Right ventricle myocardium superior (tissue), 1 donor: Measurements from ENCODE around the gene IFITM10. TPM values are rescaled to one million over a fixed set of nuclear protein-coding genes. Genes with fewer than 3 reads are reported as not detected.
"Not testable (repeated sequence)": the region's sequence is repeated elsewhere in the genome, so short reads cannot be mapped to it uniquely, and the experiment has no call there.

Experiments
- ATAC-seq: fragments of 200-7000 bp; cut with Tn5 transposase; one replicate; pipeline ENCODE4 v1.9.1; 2020; ENCODE audit warnings: mild to moderate bottlenecking; ENCODE audit not compliant: poor library complexity
- DNase-seq: peaks from one replicate; pipeline ENCODE4 v3.0.0-alpha.2; 2020
- intact Hi-C: fragments of 100-400 bp; cut with DNase I; formaldehyde crosslinking; loops from one replicate; pipeline ENCODE4 v1.11.2; 2022
- total RNA-seq: library from RNA; stranded (reverse); fragmentation: NEBNext Ultra II Directional; extraction: Animal tissue kit (Norgen Biotek cat#: 25700); gene quantifications from one replicate; pipeline ENCODE4 v1.2.1, GENCODE V29; 2021
- donor health status: DM: no; HTN: yes; CAD: no; lungs with severe emphysema.

IFITM10 gene
- total RNA-seq, 1 donor from 2014 or later, result 1.1 TPM

GRCh38 chr11:1688336-1688947 is 62.0 kb downstream of the IFITM10 start:
- ATAC-seq, intact Hi-C loops: not testable (repeated sequence)

GRCh38 chr11:1686220-1686619 is 64.2 kb downstream of the IFITM10 start:
- ATAC-seq, DNase-seq, intact Hi-C loops: not testable (repeated sequence)

More at GRCh38 chr11:1688336-1688947, 62.0 kb downstream of the IFITM10 start:
- DNase-seq, result not testable (repeated sequence)

- DNase-seq, intact Hi-C loops, ATAC-seq: not testable (repeated sequence)
Observed at GRCh38 chr11:1684886-1685874, 65.2 kb downstream of the IFITM10 start.

GRCh38 chr11:1683904-1684572 is 66.4 kb downstream of the IFITM10 start:
- ATAC-seq, intact Hi-C loops, DNase-seq: not testable (repeated sequence)

GRCh38 chr11:1683216-1683615 is 67.2 kb downstream of the IFITM10 start:
- DNase-seq, intact Hi-C loops, ATAC-seq: not testable (repeated sequence)

Other genes starting within 250 kb of the IFITM10 start
- gene DUSP8, start 178.3 kb downstream of the IFITM10 start, total RNA-seq, result 7.7 TPM
- not detected for gene KRTAP5-1, start 165.3 kb downstream of the IFITM10 start, total RNA-seq
- gene KRTAP5-2, start 152.3 kb downstream of the IFITM10 start, total RNA-seq, result not detected
- not detected for gene KRTAP5-3, start 142.1 kb downstream of the IFITM10 start, total RNA-seq
- gene KRTAP5-4, start 128.5 kb downstream of the IFITM10 start, total RNA-seq, result not detected
- gene KRTAP5-5, start 120.8 kb downstream of the IFITM10 start, total RNA-seq, result not detected
- gene KRTAP5-6, start 53.4 kb downstream of the IFITM10 start, total RNA-seq, result not detected
- gene CTSD, start 13.3 kb upstream of the IFITM10 start, total RNA-seq, result 986 TPM
- not detected for gene SYT8, start 84.4 kb upstream of the IFITM10 start, total RNA-seq
- not detected for gene TNNI2, start 88.4 kb upstream of the IFITM10 start, total RNA-seq
- gene LSP1, start 102.5 kb upstream of the IFITM10 start, total RNA-seq, result 23.0 TPM
- 5.8 TPM for gene PRR33, start 141.3 kb upstream of the IFITM10 start, total RNA-seq
- 35.7 TPM for gene TNNT3, start 169.1 kb upstream of the IFITM10 start, total RNA-seq
- 99.3 TPM for gene MRPL23, start 196.7 kb upstream of the IFITM10 start, total RNA-seq
- gene H19, start 247.2 kb upstream of the IFITM10 start, total RNA-seq, result 420 TPM